Neutrophil (primary cell): Measurements from ENCODE around the gene SIT1.
A peak's percentile ranks its signal among the peaks of the same experiment; 100 is the strongest.

Experiments used
- H3K27ac ChIP-seq: fragments of 200-600 bp; sonication (generic); 2 replicates; pipeline ENCODE4 v1.5.1; 2016; ENCODE audit warnings: mild to moderate bottlenecking, moderate library complexity
- H3K27me3 ChIP-seq: fragments of 200-600 bp; sonication (generic); 2 replicates; pipeline ENCODE4 v1.6.0; 2016; ENCODE audit warnings: mild to moderate bottlenecking
- H3K36me3 ChIP-seq: fragments of 200-600 bp; sonication (generic); 2 replicates; pipeline ENCODE4 v1.5.1; 2017
- H3K4me1 ChIP-seq, 2 experiments: fragments of 200-600 bp in 1 of 2; sonication (generic) in 1 of 2; 1 replicate in 1 of 2; 2 replicates in 1 of 2; pipeline versions ENCODE4 v1.5.1 to v1.6.1; 2013 to 2016; ENCODE audit warnings: low read depth in 1 of 2, low read length in 1 of 2, mild to moderate bottlenecking in 1 of 2, moderate library complexity in 1 of 2; ENCODE audit not compliant: control insufficient read depth in 1 of 2, insufficient read depth in 1 of 2
- H3K4me3 ChIP-seq, 2 experiments: fragments of 200-600 bp in 1 of 2; sonication (generic) in 1 of 2; 1 replicate in 1 of 2; 2 replicates in 1 of 2; pipeline ENCODE4 v1.5.1; 2013 to 2016; ENCODE audit warnings: low read depth in 1 of 2, low read length in 1 of 2, mild to moderate bottlenecking in 1 of 2, moderate library complexity in 1 of 2
- H3K9me3 ChIP-seq: fragments of 200-600 bp; sonication (generic); 2 replicates; pipeline ENCODE4 v1.5.1; 2016
- CTCF ChIP-seq: fragments of 200-600 bp; sonication (generic); IDR thresholded peaks from 2 replicates; pipeline ENCODE4 v1.5.1; 2016; ENCODE audit warnings: antibody characterized with exemption

Gene SIT1

GRCh38 chr9:35608221-35608620, 42.5 kb downstream of the SIT1 start:
- Histone ChIP-seq H3K4me1 (peaks cover 18 to 27% of the 10 kb centered on the region in 2 experiments), H3K27ac (no peak overlapping the region), H3K9me3 (no peaks in the 10 kb centered on the region), H3K4me3 (no peak overlapping the region), H3K36me3 (peaks cover 21% of the 10 kb centered on the region), H3K27me3 (no peaks in the 10 kb centered on the region)
- TF ChIP-seq CTCF, result no peak

GRCh38 chr9:35606726-35607125, 44.0 kb downstream of the SIT1 start:
- Histone ChIP-seq H3K36me3 (peaks cover 21% of the 10 kb centered on the region), H3K9me3 (no peaks in the 10 kb centered on the region), H3K27ac (no peak overlapping the region), H3K4me1 (peaks cover 21 to 28% of the 10 kb centered on the region in 2 experiments), H3K4me3 (no peak overlapping the region), H3K27me3 (no peaks in the 10 kb centered on the region)
- no peak for TF ChIP-seq CTCF

- Histone ChIP-seq H3K4me3 (peak overlapping the region; percentile 76 to 87), H3K4me1 (peaks cover 21 to 28% of the 10 kb centered on the region in 2 experiments), H3K27me3 (no peaks in the 10 kb centered on the region), H3K27ac (no peak overlapping the region), H3K9me3 (no peaks in the 10 kb centered on the region), H3K36me3 (peaks cover 21% of the 10 kb centered on the region)
- no peak for TF ChIP-seq CTCF
Observed at GRCh38 chr9:35606138-35606504, 44.6 kb downstream of the SIT1 start.

- TF ChIP-seq CTCF, result no peak
- no peaks in the 10 kb centered on the region for H3K27me3 ChIP-seq
- peak overlapping the region; percentile 76 to 87 for H3K4me3 ChIP-seq
- no peaks in the 10 kb centered on the region for H3K9me3 ChIP-seq
- H3K36me3 ChIP-seq, result peaks cover 21% of the 10 kb centered on the region
- H3K27ac ChIP-seq, result peak overlapping the region; percentile 84
- H3K4me1 ChIP-seq, result peaks cover 21 to 28% of the 10 kb centered on the region in 2 experiments
Observed at GRCh38 chr9:35605351-35606137, 45.2 kb downstream of the SIT1 start.

- peak within 1 kb of the TSS; percentile 84 for H3K27ac ChIP-seq
- no peaks in the 10 kb centered on the region for H3K9me3 ChIP-seq
- TF ChIP-seq CTCF, result no peak
- H3K4me1 ChIP-seq, result peaks cover 21 to 28% of the 10 kb centered on the region in 2 experiments
- no peaks in the 10 kb centered on the region for H3K27me3 ChIP-seq
- H3K36me3 ChIP-seq, result peaks cover 18% of the 10 kb centered on the region
- H3K4me3 ChIP-seq, result peak within 1 kb of the TSS; percentile 76 to 87
Observed at GRCh38 chr9:35604578-35605350, 46.0 kb downstream of the SIT1 start, which contains the start of gene TESK1. TSS of gene TESK1 (plus strand) at chr9:35605262. CDS start at chr9:35605620, 358 bp downstream.
